CD14-positive monocyte (primary cell): ENCODE measurements around the gene MMD2. TPM values are rescaled to one million over a fixed set of nuclear protein-coding genes. Genes with fewer than 3 reads are reported as not detected.

Source experiments
- DNase-seq, 3 donors: peaks; one replicate each; pipeline ENCODE4 v3.0.0-alpha.2; 2011 to 2022
- H2AFZ ChIP-seq: 2 replicates; pipeline ENCODE4 v1.6.0; 2012; ENCODE audit warnings: mild to moderate bottlenecking, low read depth, low read length, inconsistent platforms; ENCODE audit not compliant: insufficient read depth, poor library complexity, severe bottlenecking
- H3K27ac ChIP-seq, 2 donors: 1 replicate in 1 of 2; 2 replicates in 1 of 2; pipeline ENCODE4 v1.5.1; 2012 to 2013; ENCODE audit warnings: low read length in 2 of 2, control low read depth in 1 of 2, inconsistent platforms in 1 of 2, low read depth in 1 of 2, mild to moderate bottlenecking in 1 of 2
- H3K27me3 ChIP-seq, 2 donors: one replicate each; pipeline versions ENCODE4 v1.6.0 to v1.6.1; 2011 to 2013; ENCODE audit warnings: low read length in 2 of 2; ENCODE audit not compliant: control insufficient read depth in 2 of 2, insufficient read depth in 2 of 2
- H3K36me3 ChIP-seq, 2 donors: replicated peaks in 1 of 2; 1 replicate in 1 of 2; 2 replicates in 1 of 2; pipeline versions ENCODE4 v1.5.1 to v1.6.1; 2012 to 2013; ENCODE audit warnings: low read length in 2 of 2, control low read depth in 1 of 2, inconsistent platforms in 1 of 2, mild to moderate bottlenecking in 1 of 2; ENCODE audit not compliant: insufficient read depth in 2 of 2, control insufficient read depth in 1 of 2
- H3K4me1 ChIP-seq, 2 donors: 1 replicate in 1 of 2; 2 replicates in 1 of 2; pipeline versions ENCODE4 v1.5.1 to v1.6.1; 2012 to 2013; ENCODE audit warnings: low read length in 2 of 2, control low read depth in 1 of 2, inconsistent platforms in 1 of 2, mild to moderate bottlenecking in 1 of 2, moderate library complexity in 1 of 2; ENCODE audit not compliant: insufficient read depth in 2 of 2, control insufficient read depth in 1 of 2
- H3K4me2 ChIP-seq: replicated peaks from 2 replicates; pipeline ENCODE3; 2012; ENCODE audit warnings: low read length, moderate library complexity, mild to moderate bottlenecking; ENCODE audit not compliant: poor library complexity, severe bottlenecking; ENCODE audit errors: extremely low read depth
- H3K4me3 ChIP-seq, 3 experiments: fragments of 200-600 bp in 1 of 3; sonication (generic) in 1 of 3; replicated peaks in 1 of 3; 1 replicate in 2 of 3; 2 replicates in 1 of 3; pipeline ENCODE4 v1.5.1; 2011 to 2013; ENCODE audit warnings: low read length in 3 of 3, mild to moderate bottlenecking in 3 of 3, control low read depth in 2 of 3, low read depth in 2 of 3, inconsistent platforms in 1 of 3, moderate library complexity in 1 of 3
- H3K79me2 ChIP-seq: 2 replicates; pipeline ENCODE4 v1.6.0; 2012; ENCODE audit warnings: mild to moderate bottlenecking, control low read depth, inconsistent platforms, low read length, moderate library complexity; ENCODE audit not compliant: insufficient read depth
- H3K9ac ChIP-seq: 2 replicates; pipeline ENCODE4 v1.6.0; 2017; ENCODE audit warnings: low read length, mild to moderate bottlenecking; ENCODE audit not compliant: insufficient read depth, poor library complexity, severe bottlenecking
- H3K9me3 ChIP-seq, 2 donors: replicated peaks in 1 of 2; 1 replicate in 1 of 2; 2 replicates in 1 of 2; pipeline versions ENCODE4 v1.5.1 to v1.6.1; 2012 to 2013; ENCODE audit warnings: low read length in 2 of 2, control low read depth in 1 of 2; ENCODE audit not compliant: control insufficient read depth in 1 of 2, insufficient read depth in 1 of 2
- H4K20me1 ChIP-seq: 2 replicates; pipeline ENCODE4 v1.6.0; 2012; ENCODE audit warnings: mild to moderate bottlenecking, low read length, control low read depth, moderate library complexity; ENCODE audit not compliant: insufficient read depth
- H3K27ac Mint-ChIP-seq, 7 donors: one replicate each; pipeline ENCODE4 v1.8.0; 2020; ENCODE audit warnings: mild to moderate bottlenecking in 7 of 7, mixed read lengths in 7 of 7, moderate library complexity in 6 of 7, inconsistent platforms in 2 of 7
- H3K27me3 Mint-ChIP-seq, 3 donors: one replicate each; pipeline ENCODE4 v1.8.0; 2021 to 2022; ENCODE audit warnings: low read depth in 3 of 3, mild to moderate bottlenecking in 3 of 3, mixed read lengths in 3 of 3, moderate library complexity in 3 of 3, inconsistent platforms in 1 of 3
- H3K36me3 Mint-ChIP-seq, 2 donors: one replicate each; pipeline ENCODE4 v1.8.0; 2020; ENCODE audit warnings: mixed read lengths in 2 of 2, inconsistent platforms in 1 of 2, mild to moderate bottlenecking in 1 of 2
- H3K4me1 Mint-ChIP-seq: one replicate; pipeline ENCODE4 v1.8.0; 2020; ENCODE audit warnings: mild to moderate bottlenecking, mixed read lengths
- H3K4me3 Mint-ChIP-seq, 2 donors: one replicate each; pipeline ENCODE4 v1.8.0; 2020; ENCODE audit warnings: mild to moderate bottlenecking in 2 of 2, mixed read lengths in 2 of 2, moderate library complexity in 1 of 2
- H3K9me3 Mint-ChIP-seq, 7 donors: one replicate each; pipeline ENCODE4 v1.8.0; 2020 to 2022; ENCODE audit warnings: mixed read lengths in 7 of 7, mild to moderate bottlenecking in 6 of 7, moderate library complexity in 6 of 7, inconsistent platforms in 2 of 7
- WGBS: methylation state at CpG from one replicate; pipeline ENCODE4 v1.1.5; 2013; ENCODE audit warnings: missing lambda C conversion rate; ENCODE audit not compliant: insufficient coverage; 5-methylcytosine and 5-hydroxymethylcytosine counted together
- intact Hi-C, 2 donors: fragments of 100-400 bp; cut with micrococcal nuclease; formaldehyde crosslinking; loops; one replicate each; pipeline versions ENCODE4 v1.15.0 to v1.15.1; 2023
- polyA plus RNA-seq, 3 donors: library from polyadenylated mRNA; depleted of rRNA in 1 of 3; unstranded in 2 of 3; stranded (reverse) in 1 of 3; fragments of 300-500 nt in 2 of 3; fragments of >200 nt in 1 of 3; fragmentation: Illumina TruSeq in 2 of 3; gene quantifications; 1 replicate in 2 of 3; 2 replicates in 1 of 3; pipeline ENCODE4 v1.2.3, GENCODE V29; 2012 to 2021
- TF ChIP-seq, protein P1 (sequence below): fragments of 200-600 bp; IDR thresholded peaks from one replicate; pipeline ENCODE4 v1.8.0; 2022; ENCODE audit warnings: antibody characterized with exemption, mild to moderate bottlenecking

Gene MMD2
- polyA plus RNA-seq, 3 donors, result not detected

DNA sequence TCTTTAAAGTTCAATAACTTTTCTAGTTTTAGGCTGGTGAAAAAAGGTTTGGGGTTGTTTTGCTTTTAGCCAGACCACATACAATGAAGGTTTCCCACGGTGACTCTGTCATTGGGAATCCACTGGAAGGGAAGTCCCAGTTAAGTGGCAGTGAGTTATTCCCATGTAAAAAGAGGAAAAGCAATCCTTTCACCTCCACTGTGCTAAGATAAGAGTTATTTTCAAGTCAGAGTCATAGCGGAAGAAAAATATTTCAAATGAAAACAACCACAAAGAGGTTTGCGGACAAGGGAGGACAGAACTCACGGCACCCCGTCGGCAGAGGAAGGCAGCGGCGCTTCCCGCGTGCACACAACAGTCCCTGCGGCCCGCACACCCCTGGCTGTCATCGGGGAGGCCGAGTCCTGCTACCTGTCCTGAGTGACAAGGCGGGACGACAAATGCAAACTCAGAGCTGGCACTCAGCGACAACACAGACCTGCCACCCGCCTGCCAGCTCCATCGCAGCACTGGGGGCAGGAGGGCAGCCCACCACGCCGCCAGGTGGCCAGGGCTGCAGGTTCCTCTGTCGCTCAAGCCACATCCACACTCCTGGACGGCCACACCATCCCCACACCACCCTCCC is 87.8 kb downstream of the MMD2 start:
- no peaks in the 10 kb centered on the region for H3K4me1 Mint-ChIP-seq
- no peak overlapping the region for H3K4me3 ChIP-seq
- H3K79me2 ChIP-seq, result no peaks in the 10 kb centered on the region
- H3K4me3 Mint-ChIP-seq, result peak overlapping the region in 1 of 2 donors; percentile 1
- H3K27me3 ChIP-seq, result peaks cover 0 to 22% of the 10 kb centered on the region in 2 donors
- H3K36me3 ChIP-seq, result no peaks in the 10 kb centered on the region
- no peak overlapping the region for H3K27ac Mint-ChIP-seq
- no peaks in the 10 kb centered on the region for H4K20me1 ChIP-seq
- no peak for DNase-seq
- H2AFZ ChIP-seq, result no peak overlapping the region
- H3K27ac ChIP-seq, result no peak overlapping the region
- peaks cover 0 to 11% (median 6%) of the 10 kb centered on the region in 7 donors for H3K9me3 Mint-ChIP-seq
- intact Hi-C loops, result no loop called here
- H3K9me3 ChIP-seq, result no peaks in the 10 kb centered on the region
- H3K36me3 Mint-ChIP-seq, result no peaks in the 10 kb centered on the region
- no peak overlapping the region for H3K4me2 ChIP-seq
- no peak overlapping the region for H3K9ac ChIP-seq
- peaks cover 17 to 30% (median 23%) of the 10 kb centered on the region in 3 donors for H3K27me3 Mint-ChIP-seq
- TF ChIP-seq, protein P1, sequence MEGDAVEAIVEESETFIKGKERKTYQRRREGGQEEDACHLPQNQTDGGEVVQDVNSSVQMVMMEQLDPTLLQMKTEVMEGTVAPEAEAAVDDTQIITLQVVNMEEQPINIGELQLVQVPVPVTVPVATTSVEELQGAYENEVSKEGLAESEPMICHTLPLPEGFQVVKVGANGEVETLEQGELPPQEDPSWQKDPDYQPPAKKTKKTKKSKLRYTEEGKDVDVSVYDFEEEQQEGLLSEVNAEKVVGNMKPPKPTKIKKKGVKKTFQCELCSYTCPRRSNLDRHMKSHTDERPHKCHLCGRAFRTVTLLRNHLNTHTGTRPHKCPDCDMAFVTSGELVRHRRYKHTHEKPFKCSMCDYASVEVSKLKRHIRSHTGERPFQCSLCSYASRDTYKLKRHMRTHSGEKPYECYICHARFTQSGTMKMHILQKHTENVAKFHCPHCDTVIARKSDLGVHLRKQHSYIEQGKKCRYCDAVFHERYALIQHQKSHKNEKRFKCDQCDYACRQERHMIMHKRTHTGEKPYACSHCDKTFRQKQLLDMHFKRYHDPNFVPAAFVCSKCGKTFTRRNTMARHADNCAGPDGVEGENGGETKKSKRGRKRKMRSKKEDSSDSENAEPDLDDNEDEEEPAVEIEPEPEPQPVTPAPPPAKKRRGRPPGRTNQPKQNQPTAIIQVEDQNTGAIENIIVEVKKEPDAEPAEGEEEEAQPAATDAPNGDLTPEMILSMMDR, result no peak
- H3K4me1 ChIP-seq, result no peaks in the 10 kb centered on the region
- WGBS, result 23% methylated on average over 18 of the region's 23 CpGs

DNA sequence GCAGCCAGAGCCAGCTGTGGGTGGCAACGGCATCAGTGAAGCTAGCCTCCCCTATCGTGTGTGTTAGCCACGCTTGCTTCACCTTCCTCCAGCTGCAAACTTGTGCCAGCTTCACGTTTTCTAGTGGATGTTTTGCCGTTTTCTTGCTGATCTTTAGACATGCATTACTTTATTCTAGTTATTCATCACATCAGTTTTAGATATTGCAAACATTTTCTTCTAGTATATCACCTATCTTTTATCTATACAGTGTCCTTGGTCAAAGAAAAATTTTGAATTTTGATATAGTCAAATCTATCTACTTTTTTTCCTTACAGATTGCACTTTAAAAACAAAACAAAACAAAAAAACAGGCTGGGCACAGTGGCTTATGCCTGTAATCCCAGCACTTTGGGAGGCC is 90.5 kb downstream of the MMD2 start:
- DNase-seq, result no peak
- Histone ChIP-seq H3K9me3 (peaks cover 0 to 7% of the 10 kb centered on the region in 2 donors), H3K27me3 (peaks cover 10 to 30% of the 10 kb centered on the region in 2 donors), H3K4me2 (no peak overlapping the region), H3K36me3 (no peaks in the 10 kb centered on the region), H3K9ac (no peak overlapping the region), H4K20me1 (no peaks in the 10 kb centered on the region), H3K27ac (no peak overlapping the region), H3K4me1 (no peaks in the 10 kb centered on the region), H3K79me2 (no peaks in the 10 kb centered on the region), H3K4me3 (no peak overlapping the region), H2AFZ (no peak overlapping the region)
- Mint-ChIP-seq H3K4me1 (no peaks in the 10 kb centered on the region), H3K27me3 (peaks cover 19 to 39% (median 22%) of the 10 kb centered on the region in 3 donors), H3K4me3 (no peak overlapping the region), H3K9me3 (peaks cover under 1 to 16% (median 11%) of the 10 kb centered on the region in 7 donors), H3K27ac (no peak overlapping the region), H3K36me3 (no peaks in the 10 kb centered on the region)
- WGBS, result 96% methylated on average over 5 of the region's 5 CpGs
- TF ChIP-seq, protein P1, result no peak
- intact Hi-C loops, result no loop called here
